ENCODE data around the gene NYNRIN.

Gene NYNRIN

GRCh38 chr14:24436355-24437019 lies 37.7 kb downstream of the NYNRIN start:
- TF ChIP-seq CTCF (IDR thresholded peaks at IDR 0.05), result peak; percentile 79 to 83
- Histone ChIP-seq H3K4me3 (no peak overlapping the region), H3K27me3 (no peaks in the 10 kb centered on the region), H3K27ac (peak overlapping the region; percentile 42 to 53), H3K4me1 (peaks cover 0 to 45% (median 26%) of the 10 kb centered on the region in 4 donors), H3K9me3 (no peaks in the 10 kb centered on the region), H3K36me3 (peaks cover 61 to 92% (median 73%) of the 10 kb centered on the region in 3 donors)
- intact Hi-C loops (cut with DNase I; ENCODE audit: low total_unique reads), result loop anchor here (10.0 kb wide), 1 partner anchor 192 kb away; the partner anchor contains the start of gene TINF2
- DNase-seq, result no peak

- DNase-seq, result no peak
- Histone ChIP-seq H3K27me3 (no peaks in the 10 kb centered on the region), H3K36me3 (peaks cover 60 to 85% (median 70%) of the 10 kb centered on the region in 3 donors), H3K4me3 (no peak overlapping the region), H3K4me1 (peaks cover 0 to 42% (median 24%) of the 10 kb centered on the region in 4 donors), H3K9me3 (no peaks in the 10 kb centered on the region), H3K27ac (peak overlapping the region; percentile 28 to 42)
- peak in 1 of 2 experiments; percentile 2 for TF ChIP-seq CTCF (IDR thresholded peaks at IDR 0.05)
- intact Hi-C loops (cut with DNase I; ENCODE audit: low total_unique reads), result loop anchor here (10.0 kb wide), 1 partner anchor 192 kb away; the partner anchor contains the start of gene TINF2
Measured at GRCh38 chr14:24437020-24437735, 38.4 kb downstream of the NYNRIN start.

GRCh38 chr14:24437736-24438067 lies 38.9 kb downstream of the NYNRIN start:
- intact Hi-C loops (cut with DNase I; ENCODE audit: low total_unique reads), result loop anchor here (10.0 kb wide), 1 partner anchor 193 kb away; the partner anchor contains the start of gene TINF2
- DNase-seq, result no peak
- peak overlapping the region; percentile 28 to 42 for H3K27ac ChIP-seq
- no peak for TF ChIP-seq CTCF (IDR thresholded peaks at IDR 0.05)
- H3K4me3 ChIP-seq, result no peak overlapping the region
- no peaks in the 10 kb centered on the region for H3K27me3 ChIP-seq
- H3K9me3 ChIP-seq, result no peaks in the 10 kb centered on the region
- H3K36me3 ChIP-seq, result peaks cover 55 to 80% (median 65%) of the 10 kb centered on the region in 3 donors
- H3K4me1 ChIP-seq, result peaks cover 0 to 37% (median 19%) of the 10 kb centered on the region in 4 donors

GRCh38 chr14:24438223-24439097 lies 39.7 kb downstream of the NYNRIN start:
- Histone ChIP-seq H3K9me3 (no peaks in the 10 kb centered on the region), H3K27me3 (no peaks in the 10 kb centered on the region), H3K36me3 (peaks cover 47 to 72% (median 58%) of the 10 kb centered on the region in 3 donors), H3K4me1 (peaks cover 0 to 35% (median 20%) of the 10 kb centered on the region in 4 donors), H3K4me3 (no peak overlapping the region), H3K27ac (no peak overlapping the region)
- TF ChIP-seq CTCF (IDR thresholded peaks at IDR 0.05), result no peak
- DNase-seq, result no peak
- intact Hi-C loops (cut with DNase I; ENCODE audit: low total_unique reads), result loop anchor here (10.0 kb wide), 1 partner anchor 194 kb away; the partner anchor contains the start of gene TINF2

GRCh38 chr14:24439257-24439656 lies 40.5 kb downstream of the NYNRIN start:
- Histone ChIP-seq H3K36me3 (peaks cover 43 to 64% (median 53%) of the 10 kb centered on the region in 3 donors), H3K4me3 (no peak overlapping the region), H3K27me3 (no peaks in the 10 kb centered on the region), H3K9me3 (no peaks in the 10 kb centered on the region), H3K27ac (no peak overlapping the region), H3K4me1 (peaks cover 0 to 35% (median 21%) of the 10 kb centered on the region in 4 donors)
- DNase-seq, result no peak
- intact Hi-C loops (cut with DNase I; ENCODE audit: low total_unique reads), result loop anchor here (10.0 kb wide), 1 partner anchor 194 kb away; the partner anchor contains the start of gene TINF2
- TF ChIP-seq CTCF (IDR thresholded peaks at IDR 0.05), result no peak

All from tibial artery (tissue), 4 donors.